SH-SY5Y (cell line): ENCODE data around the gene TMEM121B.

Experiments
- GATA2 ChIP-seq: IDR thresholded peaks from 2 replicates; pipeline ENCODE4 v1.6.1; 2011; ENCODE audit warnings: mild to moderate bottlenecking, low read depth, low read length
- GATA3 ChIP-seq: IDR thresholded peaks from 2 replicates; pipeline ENCODE4 v1.6.1; 2011; ENCODE audit warnings: low read depth, mild to moderate bottlenecking, low read length, moderate library complexity

Gene TMEM121B

DNA sequence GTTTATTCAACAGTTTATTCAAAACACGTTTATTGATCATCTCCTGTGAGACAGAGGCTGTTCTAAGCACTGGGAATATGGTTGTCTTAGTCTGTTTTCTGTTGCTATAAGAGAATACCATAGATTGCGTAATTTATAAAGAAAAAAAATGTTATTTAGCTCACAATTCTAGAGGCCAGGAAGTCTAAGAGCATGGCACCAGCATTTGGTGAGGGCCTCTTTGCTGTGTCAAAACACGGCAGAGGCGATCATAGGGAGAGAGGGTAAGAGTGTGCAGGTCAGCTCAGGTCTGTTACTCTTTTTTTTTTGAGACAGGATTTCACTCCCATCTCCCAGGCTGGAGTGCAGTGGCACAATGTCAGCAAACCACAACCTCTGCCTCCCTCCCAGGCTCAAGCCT lies 41.6 kb downstream of the TMEM121B start:
- no peak for TF ChIP-seq GATA2
- no peak for TF ChIP-seq GATA3

DNA sequence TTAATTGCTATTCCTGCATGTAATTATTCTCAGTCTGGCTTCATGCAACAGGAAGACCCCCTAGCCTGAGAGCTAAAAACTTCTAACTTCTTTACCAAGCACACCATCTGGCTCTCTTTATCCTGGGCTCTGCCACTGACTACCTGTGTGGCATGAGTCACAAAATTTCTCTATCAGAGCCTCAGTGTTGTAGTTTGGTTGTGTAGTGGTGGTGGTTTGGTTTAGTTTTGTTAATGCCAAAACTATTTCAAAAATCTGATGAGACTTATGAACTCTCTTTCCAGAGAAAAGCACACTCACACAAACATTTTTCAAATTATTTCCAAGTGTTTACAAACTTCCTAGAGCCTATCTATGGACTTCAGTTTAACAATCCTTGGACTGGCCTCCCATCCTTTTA lies 43.9 kb downstream of the TMEM121B start:
- TF ChIP-seq GATA3, result no peak

DNA sequence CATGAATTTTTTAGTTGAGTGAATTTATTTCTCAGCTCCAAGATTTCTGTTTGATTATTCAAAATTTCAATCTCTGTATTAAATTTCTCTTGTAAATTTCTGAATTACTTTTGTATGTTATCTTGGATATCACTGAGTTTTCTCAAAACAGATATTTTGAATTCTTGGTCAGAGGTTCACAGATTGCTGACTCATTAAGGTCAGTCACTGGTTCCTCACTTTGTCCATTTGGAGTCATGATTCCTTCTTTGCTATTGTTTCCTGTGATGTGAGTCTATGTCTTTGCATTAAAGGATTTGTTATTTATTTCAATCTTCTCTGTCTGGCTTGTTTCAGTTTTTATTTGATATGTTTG lies 46.5 kb downstream of the TMEM121B start:
- TF ChIP-seq GATA3, result no peak
- TF ChIP-seq GATA2, result no peak

DNA sequence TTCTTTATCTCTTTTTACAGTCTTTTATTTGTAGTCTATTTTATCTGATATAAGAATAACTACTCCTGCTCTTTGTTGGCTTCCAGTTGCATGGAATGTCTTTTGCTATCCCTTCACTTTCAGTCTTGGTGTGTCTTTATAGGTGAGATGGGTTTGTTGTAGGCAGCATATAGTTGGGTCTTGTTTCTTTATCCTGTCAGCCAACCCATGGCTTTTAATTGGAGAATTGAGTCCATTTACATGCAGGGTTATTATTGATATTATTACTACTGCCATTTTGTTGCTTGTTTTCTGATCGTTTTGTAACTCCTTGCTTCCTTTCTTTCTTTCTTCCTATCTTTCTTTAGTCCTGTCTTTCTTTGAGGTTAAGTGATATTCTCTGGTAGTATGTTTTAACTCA lies 48.3 kb downstream of the TMEM121B start:
- TF ChIP-seq GATA3 (no peak), GATA2 (no peak)
